ENCODE results near the gene ZNF304. TPM values are rescaled to one million over a fixed set of nuclear protein-coding genes. Genes with fewer than 3 reads are reported as not detected.
"Not testable (repeated sequence)": the region's sequence is repeated elsewhere in the genome, so short reads cannot be mapped to it uniquely, and the experiment has no call there.

ZNF304 gene
- total RNA-seq, 1 donor from 2014 or later: 9.5 TPM

GRCh38 chr19:57359300-57359699 is 8.2 kb downstream of the ZNF304 start:
- DNase-seq (ENCODE audit: low read depth, low spot score): no peak

GRCh38 chr19:57362419-57362818 is 11.3 kb downstream of the ZNF304 start:
- DNase-seq (ENCODE audit: low read depth, low spot score): no peak

- peak; percentile 98 for DNase-seq (ENCODE audit: low read depth, low spot score)
These were observed 12.1 kb downstream of the ZNF304 start, which contains the start of the genes TRAPPC2B and ZNF547 for GRCh38 chr19:57362997-57363687. TRAPPC2B (plus strand) TSS chr19:57363551; CDS start chr19:57364834, 1,283 bp downstream. ZNF547 (plus strand) TSS chr19:57363551; CDS start chr19:57368556, 5,005 bp downstream.

GRCh38 chr19:57363688-57364181 is 12.7 kb downstream of the ZNF304 start:
- no peak for DNase-seq (ENCODE audit: low read depth, low spot score)

GRCh38 chr19:57366776-57367175 is 15.7 kb downstream of the ZNF304 start:
- no peak for DNase-seq (ENCODE audit: low read depth, low spot score)

- no peak for DNase-seq (ENCODE audit: low read depth, low spot score)
These were observed 23.1 kb downstream of the ZNF304 start for GRCh38 chr19:57374179-57374578.

- DNase-seq (ENCODE audit: low read depth, low spot score): not testable (repeated sequence)
These were observed 23.6 kb downstream of the ZNF304 start for GRCh38 chr19:57374647-57375046.

- DNase-seq (ENCODE audit: low read depth, low spot score): no peak
These were observed 25.1 kb downstream of the ZNF304 start for GRCh38 chr19:57376151-57376550.

- DNase-seq (ENCODE audit: low read depth, low spot score): no peak
These were observed 26.6 kb downstream of the ZNF304 start for GRCh38 chr19:57377498-57378146.

- no peak for DNase-seq (ENCODE audit: low read depth, low spot score)
These were observed 29.9 kb downstream of the ZNF304 start for GRCh38 chr19:57380923-57381322.

GRCh38 chr19:57382806-57383488 is 31.9 kb downstream of the ZNF304 start:
- DNase-seq (ENCODE audit: low read depth, low spot score): no peak

GRCh38 chr19:57389194-57389729 is 38.2 kb downstream of the ZNF304 start:
- DNase-seq (ENCODE audit: low read depth, low spot score): no peak

GRCh38 chr19:57389730-57390598 is 38.9 kb downstream of the ZNF304 start, which contains the start of gene ZNF548:
ZNF548 (plus strand) TSS chr19:57389854; CDS start chr19:57390100, 246 bp downstream.
- peak; percentile 98 for DNase-seq (ENCODE audit: low read depth, low spot score)

GRCh38 chr19:57395710-57396109 is 44.6 kb downstream of the ZNF304 start:
- no peak for DNase-seq (ENCODE audit: low read depth, low spot score)

GRCh38 chr19:57398868-57399267 is 47.8 kb downstream of the ZNF304 start:
- no peak for DNase-seq (ENCODE audit: low read depth, low spot score)

GRCh38 chr19:57403737-57404563 is 52.9 kb downstream of the ZNF304 start:
- DNase-seq (ENCODE audit: low read depth, low spot score): no peak

- DNase-seq (ENCODE audit: low read depth, low spot score): no peak
These were observed 55.5 kb downstream of the ZNF304 start for GRCh38 chr19:57406516-57407123.

Measured in pulmonary artery endothelial cell (primary cell).